Bronchial epithelial cell (primary cell): ENCODE measurements around the gene CKM. TPM values are rescaled to one million over a fixed set of nuclear protein-coding genes. Genes with fewer than 3 reads are reported as not detected.

Experiments
- DNase-seq: peaks from one replicate; pipeline ENCODE4 v3.0.0-alpha.2; 2010; ENCODE audit warnings: low read depth
- FAIRE-seq: peaks from 2 replicates; lab custom pipeline; 2011; peaks lifted over from hg19 to GRCh38; lab: Jason Lieb, UNC
- H3K27me3 ChIP-seq: 2 replicates; pipeline ENCODE4 v1.5.1; 2011; ENCODE audit warnings: low read length; ENCODE audit not compliant: control insufficient read depth, insufficient read depth
- H3K36me3 ChIP-seq: 2 replicates; pipeline ENCODE4 v1.5.1; 2011; ENCODE audit warnings: low read length; ENCODE audit not compliant: control insufficient read depth, insufficient read depth
- H3K4me3 ChIP-seq: 2 replicates; pipeline ENCODE4 v1.5.1; 2011; ENCODE audit warnings: mild to moderate bottlenecking, low read depth, low read length, control low read depth
- total RNA-seq: library from RNA; depleted of rRNA; stranded (reverse); fragments of >200 nt; gene quantifications from 2 replicates; pipeline ENCODE4 v1.2.1, GENCODE V29; 2014
- TF ChIP-seq, protein P1 (sequence below): IDR thresholded peaks from 2 replicates; pipeline ENCODE4 v1.5.1; 2011; ENCODE audit warnings: mild to moderate bottlenecking, moderate library complexity, low read length, control low read depth, inconsistent platforms; ENCODE audit not compliant: insufficient read depth, severe bottlenecking

The CKM gene
- total RNA-seq, 1 donor from 2014 or later: under 0.01 TPM

DNA sequence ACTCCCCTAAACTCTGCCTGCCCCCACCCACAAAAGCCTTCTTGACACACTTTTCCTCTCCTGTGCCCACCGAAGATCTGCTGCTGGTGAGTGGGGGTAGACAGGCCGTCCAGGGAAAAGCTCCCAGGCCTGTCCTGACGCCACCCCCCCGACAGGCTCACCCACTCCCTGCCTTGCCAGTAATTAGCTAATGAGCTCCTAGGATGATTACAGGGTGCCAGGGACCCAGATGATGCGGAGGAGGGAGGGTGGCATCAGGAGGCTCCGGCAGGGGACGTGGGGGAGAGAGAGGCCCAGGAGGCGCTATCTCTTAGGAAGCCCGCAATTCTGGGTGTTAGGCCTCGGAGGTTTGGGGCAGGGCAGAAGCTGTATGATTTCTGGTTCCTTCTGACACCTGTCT, 44.6 kb downstream of the CKM start:
- Histone ChIP-seq H3K4me3 (no peak overlapping the region), H3K27me3 (no peaks in the 10 kb centered on the region), H3K36me3 (peaks cover 21% of the 10 kb centered on the region)
- TF ChIP-seq, protein P1, sequence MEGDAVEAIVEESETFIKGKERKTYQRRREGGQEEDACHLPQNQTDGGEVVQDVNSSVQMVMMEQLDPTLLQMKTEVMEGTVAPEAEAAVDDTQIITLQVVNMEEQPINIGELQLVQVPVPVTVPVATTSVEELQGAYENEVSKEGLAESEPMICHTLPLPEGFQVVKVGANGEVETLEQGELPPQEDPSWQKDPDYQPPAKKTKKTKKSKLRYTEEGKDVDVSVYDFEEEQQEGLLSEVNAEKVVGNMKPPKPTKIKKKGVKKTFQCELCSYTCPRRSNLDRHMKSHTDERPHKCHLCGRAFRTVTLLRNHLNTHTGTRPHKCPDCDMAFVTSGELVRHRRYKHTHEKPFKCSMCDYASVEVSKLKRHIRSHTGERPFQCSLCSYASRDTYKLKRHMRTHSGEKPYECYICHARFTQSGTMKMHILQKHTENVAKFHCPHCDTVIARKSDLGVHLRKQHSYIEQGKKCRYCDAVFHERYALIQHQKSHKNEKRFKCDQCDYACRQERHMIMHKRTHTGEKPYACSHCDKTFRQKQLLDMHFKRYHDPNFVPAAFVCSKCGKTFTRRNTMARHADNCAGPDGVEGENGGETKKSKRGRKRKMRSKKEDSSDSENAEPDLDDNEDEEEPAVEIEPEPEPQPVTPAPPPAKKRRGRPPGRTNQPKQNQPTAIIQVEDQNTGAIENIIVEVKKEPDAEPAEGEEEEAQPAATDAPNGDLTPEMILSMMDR: no peak
- no peak for DNase-seq
- FAIRE-seq: no peak

DNA sequence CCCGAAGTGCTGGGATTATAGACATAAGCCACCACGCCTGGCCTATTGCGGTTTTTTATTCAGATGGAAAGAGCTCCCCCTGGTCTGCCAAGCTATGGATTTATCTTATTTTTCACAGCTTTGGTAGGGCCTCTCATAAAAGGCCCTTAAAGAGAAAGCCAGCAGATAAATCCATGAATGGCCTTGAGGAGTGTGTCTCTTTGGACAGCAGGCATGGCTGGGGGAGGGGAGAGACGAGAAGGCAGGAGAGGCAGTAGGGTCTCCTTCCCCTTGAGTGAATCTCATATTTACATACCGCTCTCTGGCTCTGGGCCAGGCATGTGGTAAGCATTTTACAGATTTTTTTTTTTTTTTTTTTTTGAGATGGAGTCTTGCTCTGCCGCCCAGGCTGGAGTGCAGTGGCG, 46.4 kb downstream of the CKM start:
- Histone ChIP-seq H3K27me3 (no peaks in the 10 kb centered on the region), H3K4me3 (no peak overlapping the region), H3K36me3 (peaks cover 23% of the 10 kb centered on the region)
- TF ChIP-seq, protein P1: no peak
- DNase-seq: no peak
- FAIRE-seq: no peak

DNA sequence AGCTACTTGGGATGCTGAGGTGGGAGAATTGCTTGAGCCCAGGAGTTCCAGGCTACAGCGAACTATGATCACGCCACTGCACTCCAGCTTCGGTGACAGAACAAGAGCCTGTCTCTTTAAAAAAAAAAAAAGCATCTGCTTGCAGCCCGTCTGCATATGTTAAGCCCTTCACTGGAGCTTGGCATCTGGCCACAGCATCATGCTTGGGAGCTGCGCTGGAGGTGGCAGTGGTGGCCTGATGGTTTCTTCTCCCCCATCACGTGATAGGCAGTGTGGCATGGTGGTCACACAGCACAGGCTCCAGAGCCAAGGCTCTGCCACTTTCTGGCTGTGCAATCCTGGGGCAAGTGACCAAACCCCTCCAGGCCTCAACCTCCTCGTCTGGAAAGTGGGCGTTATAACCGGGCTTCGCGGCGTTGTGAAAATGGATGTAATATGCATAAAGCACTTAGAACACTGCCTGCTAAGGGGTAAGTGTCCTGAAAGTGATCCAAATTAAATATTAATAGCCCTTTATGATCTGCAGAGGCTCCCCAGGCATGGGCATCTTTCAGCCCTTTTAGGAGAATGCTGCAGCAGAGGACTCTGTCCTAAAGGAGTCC, 47.2 kb downstream of the CKM start:
- DNase-seq: no peak
- TF ChIP-seq, protein P1: no peak
- no peaks in the 10 kb centered on the region for H3K27me3 ChIP-seq
- FAIRE-seq: no peak
- H3K4me3 ChIP-seq: no peak overlapping the region
- H3K36me3 ChIP-seq: peaks cover 23% of the 10 kb centered on the region

DNA sequence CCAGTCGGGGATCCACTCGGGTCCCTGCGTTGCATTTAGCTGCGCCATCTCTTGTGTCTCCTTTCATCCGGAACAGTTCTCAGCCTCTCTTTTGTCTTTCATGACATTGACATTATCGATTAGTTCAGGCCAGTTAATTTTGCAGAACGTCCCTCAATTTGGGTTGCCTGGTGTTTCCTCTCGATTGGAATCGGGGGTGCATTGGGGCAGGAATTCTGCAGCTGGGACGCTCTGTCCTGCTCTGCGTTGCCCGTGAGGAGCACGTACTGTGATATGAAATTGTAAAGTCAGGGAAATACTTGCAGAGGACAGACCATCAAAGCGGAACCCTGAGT, 49.2 kb downstream of the CKM start:
- Histone ChIP-seq H3K27me3 (no peaks in the 10 kb centered on the region), H3K4me3 (no peak overlapping the region), H3K36me3 (peaks cover 25% of the 10 kb centered on the region)
- DNase-seq (no peak), FAIRE-seq (no peak)
- TF ChIP-seq, protein P1: no peak

DNA sequence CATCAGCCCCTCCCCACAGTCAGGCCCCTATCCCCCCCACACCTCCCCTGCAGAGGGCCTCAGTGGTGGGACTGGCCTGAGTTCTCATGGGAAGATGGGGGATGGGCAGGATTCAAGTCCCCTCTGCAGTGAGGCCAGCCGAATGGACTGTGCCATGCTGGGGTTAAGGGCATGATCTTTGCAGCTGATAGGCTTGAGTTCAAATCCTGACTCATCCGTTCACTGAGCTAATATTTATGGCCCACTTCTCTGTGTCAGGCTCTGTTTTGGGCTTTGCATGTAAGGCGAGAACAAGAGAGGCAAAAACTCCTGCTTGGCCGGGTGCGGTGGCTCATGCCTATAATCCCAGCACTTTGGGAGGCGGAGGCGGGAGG, 51.0 kb downstream of the CKM start:
- no peak for FAIRE-seq
- H3K36me3 ChIP-seq: peaks cover 22% of the 10 kb centered on the region

More for the DNA sequence above, 51.0 kb downstream of the CKM start:
- Histone ChIP-seq H3K4me3 (no peak overlapping the region), H3K27me3 (no peaks in the 10 kb centered on the region)
- TF ChIP-seq, protein P1: no peak
- DNase-seq: no peak
